ENCODE measurements around the gene RAF1.

DNA sequence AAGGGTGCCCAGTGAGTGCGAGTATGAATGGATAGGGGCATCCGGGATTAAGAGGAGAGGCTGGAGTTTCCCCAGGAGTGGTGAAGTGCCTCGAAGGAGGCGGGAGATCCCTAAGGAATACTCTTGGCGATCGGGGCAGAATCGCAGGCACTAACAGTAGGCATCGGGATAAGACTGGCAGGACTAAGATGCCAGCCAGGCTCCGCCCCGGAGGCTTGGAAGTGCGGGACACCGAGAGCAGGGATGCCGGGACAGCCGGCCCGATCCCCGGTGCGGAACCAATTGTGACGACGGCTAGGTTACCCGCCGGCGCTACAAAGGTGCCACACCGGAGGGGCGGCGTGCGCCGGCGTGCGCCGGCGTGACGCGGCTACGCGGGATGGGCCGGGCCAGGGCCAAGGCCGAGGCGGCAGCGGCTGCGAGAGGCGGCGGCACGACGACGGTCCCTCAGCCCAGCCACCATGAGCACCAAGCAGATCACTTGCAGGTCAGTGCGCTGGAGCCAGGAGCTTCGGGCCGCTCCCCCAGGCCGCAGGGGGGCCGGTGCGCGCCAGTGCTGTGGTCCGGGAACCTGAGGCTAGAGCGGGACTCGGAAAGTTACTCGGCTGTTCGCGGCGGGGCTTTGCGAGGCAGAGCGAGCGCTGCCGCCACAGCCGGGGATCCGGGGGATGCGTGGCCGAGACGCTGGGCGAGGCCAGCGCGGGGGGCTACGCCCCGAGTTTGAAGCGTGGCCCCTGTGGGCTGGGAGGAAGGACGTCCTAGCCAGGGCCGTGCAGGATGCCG, 107.0 kb downstream of the RAF1 start, which contains the start of gene MKRN2:
- TF ChIP-seq, protein P1, sequence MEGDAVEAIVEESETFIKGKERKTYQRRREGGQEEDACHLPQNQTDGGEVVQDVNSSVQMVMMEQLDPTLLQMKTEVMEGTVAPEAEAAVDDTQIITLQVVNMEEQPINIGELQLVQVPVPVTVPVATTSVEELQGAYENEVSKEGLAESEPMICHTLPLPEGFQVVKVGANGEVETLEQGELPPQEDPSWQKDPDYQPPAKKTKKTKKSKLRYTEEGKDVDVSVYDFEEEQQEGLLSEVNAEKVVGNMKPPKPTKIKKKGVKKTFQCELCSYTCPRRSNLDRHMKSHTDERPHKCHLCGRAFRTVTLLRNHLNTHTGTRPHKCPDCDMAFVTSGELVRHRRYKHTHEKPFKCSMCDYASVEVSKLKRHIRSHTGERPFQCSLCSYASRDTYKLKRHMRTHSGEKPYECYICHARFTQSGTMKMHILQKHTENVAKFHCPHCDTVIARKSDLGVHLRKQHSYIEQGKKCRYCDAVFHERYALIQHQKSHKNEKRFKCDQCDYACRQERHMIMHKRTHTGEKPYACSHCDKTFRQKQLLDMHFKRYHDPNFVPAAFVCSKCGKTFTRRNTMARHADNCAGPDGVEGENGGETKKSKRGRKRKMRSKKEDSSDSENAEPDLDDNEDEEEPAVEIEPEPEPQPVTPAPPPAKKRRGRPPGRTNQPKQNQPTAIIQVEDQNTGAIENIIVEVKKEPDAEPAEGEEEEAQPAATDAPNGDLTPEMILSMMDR (IDR thresholded peaks at IDR 0.05) = peak in 1 of 6 experiments; percentile 4
- TF ChIP-seq POLR2A (IDR thresholded peaks at IDR 0.05) = peak; percentile 98
